Erythroblast (primary cell): ENCODE results near the gene SBDS.

Experiments used
- DNase-seq, 2 experiments: peaks; one replicate each; lab custom pipeline; 2025; lab: John Stamatoyannopoulos, UW
- GATA1 ChIP-seq: IDR thresholded peaks from 2 replicates; pipeline ENCODE4 v1.6.1; 2011; ENCODE audit warnings: low read depth, mild to moderate bottlenecking, control low read depth, low read length, moderate library complexity
- POLR2A ChIP-seq: IDR thresholded peaks from 2 replicates; pipeline ENCODE4 v1.6.1; 2011; ENCODE audit warnings: mild to moderate bottlenecking, low read length

Gene SBDS

DNA sequence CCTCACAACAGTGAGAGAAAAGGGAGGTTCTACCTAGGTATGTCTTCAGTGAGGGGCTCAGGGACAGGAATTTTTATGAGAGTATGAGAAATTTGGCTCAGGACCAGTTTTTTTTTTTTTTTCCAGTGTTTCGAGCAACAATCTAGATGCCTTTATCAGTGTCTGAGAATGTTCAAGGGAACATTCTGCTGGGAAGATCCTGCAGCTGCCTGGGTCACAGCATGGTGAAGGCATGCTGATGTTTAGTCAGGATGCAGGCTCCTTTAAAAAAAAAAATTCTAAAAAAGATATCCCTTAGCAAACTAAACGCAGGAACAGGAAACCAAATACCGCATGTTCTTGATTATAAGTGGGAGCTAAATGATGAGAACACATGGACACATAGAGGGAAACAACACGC, 31.0 kb downstream of the SBDS start:
- TF ChIP-seq POLR2A (no peak), GATA1 (no peak)
- no peak for DNase-seq

DNA sequence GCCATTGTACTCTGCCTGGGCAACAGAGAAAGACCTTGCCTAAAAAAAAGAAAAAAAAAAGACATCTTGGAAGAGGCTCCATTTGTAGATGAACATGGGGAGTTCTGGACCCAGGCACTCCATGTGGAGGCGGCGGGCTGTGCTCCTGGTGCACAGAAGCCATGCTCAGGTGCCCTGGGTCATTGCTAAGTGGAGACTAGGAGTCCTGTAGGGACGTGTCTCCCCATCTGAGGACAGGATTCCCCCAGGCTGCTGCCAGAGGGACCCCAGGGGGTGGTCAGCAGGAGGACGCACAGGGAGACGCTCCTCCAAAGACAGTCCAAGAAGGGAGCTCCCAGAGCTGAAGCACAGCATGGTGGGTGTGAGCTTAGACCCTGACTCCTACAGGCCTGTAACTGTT, 34.3 kb downstream of the SBDS start:
- TF ChIP-seq POLR2A (no peak), GATA1 (no peak)
- DNase-seq, result no peak

DNA sequence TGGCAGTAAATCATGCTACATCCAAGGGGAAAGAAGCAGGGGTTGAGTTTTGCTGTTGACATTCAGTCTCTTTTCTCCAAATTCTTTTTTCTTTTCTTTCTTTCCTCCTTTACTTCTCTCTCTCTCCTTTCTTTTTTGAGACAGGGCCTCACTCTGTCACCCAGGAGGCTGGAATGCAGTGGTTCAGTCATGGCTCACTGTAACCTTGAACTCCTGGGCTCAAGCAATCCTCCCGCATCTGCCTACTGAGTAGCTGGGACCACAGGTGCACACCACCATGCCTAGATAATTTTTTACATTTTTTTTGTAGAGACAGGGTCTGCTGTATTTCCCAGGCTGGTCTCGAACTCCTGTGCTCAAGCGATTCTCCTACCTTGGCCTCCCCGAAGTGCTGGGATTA, 35.2 kb downstream of the SBDS start:
- TF ChIP-seq POLR2A, result no peak
- no peak for TF ChIP-seq GATA1
- no peak for DNase-seq

DNA sequence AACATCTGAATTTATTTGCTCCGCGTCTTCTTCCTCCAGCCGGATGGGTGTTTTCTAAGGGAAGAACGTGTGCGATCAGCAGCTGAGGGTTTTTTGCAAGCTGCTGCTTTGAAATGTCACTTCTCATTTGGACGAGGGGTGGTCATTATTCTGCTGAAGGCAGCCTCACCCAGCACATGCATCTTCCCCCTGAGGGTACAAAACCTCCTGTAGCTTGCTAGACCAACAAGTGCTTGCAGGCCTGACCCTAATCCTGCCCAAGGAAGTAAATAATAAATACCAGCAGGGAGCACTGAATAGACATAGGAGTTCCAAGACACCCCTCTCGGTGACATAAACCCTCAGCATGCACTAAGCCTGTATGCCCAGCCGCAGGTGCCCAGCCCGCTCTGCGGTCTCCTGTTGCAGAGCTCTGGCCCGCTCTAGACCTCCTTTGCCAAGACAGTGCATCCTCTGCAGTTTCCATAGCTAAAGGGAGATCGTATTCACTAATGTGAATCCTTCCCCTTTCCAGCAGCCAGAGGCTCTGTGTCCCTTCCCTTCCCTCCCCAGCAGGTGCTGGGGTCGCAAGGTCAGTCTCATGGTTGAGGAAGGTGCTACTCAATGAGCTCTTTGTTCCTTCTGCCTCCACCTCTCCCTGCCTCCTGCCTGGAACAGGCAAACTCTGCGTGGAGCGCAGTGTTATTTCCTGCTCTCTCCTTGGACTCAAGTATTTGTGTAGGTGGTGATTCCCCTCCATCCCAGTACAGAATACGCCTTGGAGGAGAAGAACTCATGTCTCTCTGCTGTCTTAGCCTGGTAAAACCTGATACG, 36.6 kb downstream of the SBDS start:
- TF ChIP-seq POLR2A (no peak), GATA1 (no peak)
- DNase-seq, result no peak

DNA sequence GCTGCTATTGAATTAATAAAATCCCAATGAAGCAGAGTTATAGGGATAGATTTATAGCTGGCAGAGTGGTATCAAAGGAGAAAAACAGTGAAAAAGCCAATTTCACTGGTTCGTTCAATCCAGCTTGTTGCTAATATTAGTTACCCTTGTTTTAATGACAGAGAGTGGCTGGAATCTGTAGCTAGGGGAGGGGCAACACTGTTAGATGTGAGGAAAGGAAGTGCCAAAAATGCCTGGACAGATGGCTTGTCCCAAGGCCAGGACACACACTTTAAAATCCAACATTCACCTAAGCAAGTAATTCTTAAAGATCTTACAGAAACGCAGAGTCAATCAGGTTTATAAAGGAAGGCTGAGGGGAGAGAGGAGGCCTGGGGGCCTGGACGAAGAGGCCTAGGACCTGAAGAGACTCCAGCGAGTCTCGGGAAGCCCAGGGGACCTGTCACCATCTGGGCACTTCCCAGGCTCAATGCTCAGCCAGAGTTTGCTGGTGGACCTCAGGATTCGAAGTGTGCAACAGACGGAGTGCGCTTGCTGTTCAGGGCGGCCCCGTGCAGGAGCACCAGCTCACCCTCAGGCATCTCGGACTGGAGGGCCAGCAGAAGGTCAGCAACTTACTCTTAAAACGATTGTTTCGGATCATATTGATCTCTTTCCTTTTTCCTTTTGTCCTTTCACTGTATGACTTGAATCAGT, 37.6 kb downstream of the SBDS start:
- no peak for DNase-seq
- no peak for TF ChIP-seq POLR2A
- no peak for TF ChIP-seq GATA1

DNA sequence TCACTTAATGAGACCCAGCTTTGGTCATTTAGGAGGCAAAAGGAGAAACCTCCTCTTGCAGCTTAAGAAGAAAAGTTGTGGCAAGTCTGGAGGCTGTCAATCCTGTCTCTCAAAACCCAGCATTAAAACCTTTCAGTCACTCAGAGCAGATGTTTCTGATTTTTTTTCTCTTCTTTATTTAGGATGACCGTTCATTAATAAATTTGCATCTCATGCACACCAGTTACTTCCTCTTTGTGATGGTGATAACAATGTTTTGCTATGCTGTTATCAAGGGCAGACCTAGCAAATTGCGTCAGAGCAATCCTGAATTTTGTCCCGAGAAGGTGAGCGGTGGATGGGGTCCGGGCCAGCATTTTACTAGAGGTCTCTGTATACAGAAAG, 42.4 kb downstream of the SBDS start:
- TF ChIP-seq POLR2A (no peak), GATA1 (no peak)
- DNase-seq, result no peak

DNA sequence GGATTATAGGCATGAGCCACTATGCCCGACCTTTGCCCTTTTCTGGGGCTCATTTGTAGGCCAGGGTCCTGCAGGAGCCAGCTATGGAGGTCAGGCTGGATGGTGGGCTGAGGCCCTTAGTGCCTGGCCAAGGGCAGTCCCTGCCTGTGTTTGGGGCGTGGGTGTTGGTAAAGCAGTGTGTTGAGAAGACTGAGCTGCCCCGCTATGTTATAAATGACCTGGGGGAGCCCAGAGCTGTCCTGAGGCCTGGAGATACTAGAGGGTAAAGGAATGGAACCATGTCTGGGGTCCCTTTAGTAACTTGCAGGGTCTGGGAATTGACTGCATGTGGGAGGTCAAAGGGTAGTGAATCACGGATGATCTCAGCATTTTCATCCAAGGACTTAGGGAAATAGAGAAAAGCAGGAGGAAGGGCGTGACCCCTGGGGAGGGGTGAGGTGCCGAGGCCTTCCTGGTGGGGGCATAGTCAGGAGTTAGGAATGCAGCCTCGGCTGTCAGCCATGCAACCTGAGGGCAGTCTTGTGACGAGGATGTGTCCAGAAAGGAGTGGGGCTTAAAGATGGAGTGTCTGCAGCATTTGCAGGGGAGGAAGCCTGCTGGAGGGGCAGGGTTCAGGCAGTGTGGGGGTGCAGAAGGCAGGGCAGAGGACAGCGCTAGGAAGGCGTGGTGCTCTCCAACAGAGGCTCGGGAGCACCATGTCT, 42.9 kb downstream of the SBDS start:
- no peak for DNase-seq
- TF ChIP-seq GATA1, result no peak

DNA sequence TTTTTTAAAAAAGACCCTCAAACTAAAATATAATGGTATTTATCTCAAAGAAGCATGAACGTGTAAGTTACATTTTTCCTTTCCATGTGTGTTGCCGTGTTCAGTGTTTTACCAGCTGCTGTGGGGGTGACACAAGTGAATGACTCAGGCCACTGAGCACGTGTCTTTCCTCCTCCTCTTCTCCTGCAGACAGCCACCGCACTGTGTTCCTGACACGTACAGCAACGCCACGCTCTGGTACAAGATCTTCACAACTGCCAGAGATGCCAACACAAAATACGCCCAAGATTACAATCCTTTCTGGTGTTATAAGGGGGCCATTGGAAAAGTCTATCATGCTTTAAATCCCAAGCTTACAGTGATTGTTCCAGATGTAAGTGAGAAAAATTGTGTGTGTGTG, 44.6 kb downstream of the SBDS start:
- no peak for TF ChIP-seq GATA1
- TF ChIP-seq POLR2A, result no peak
- DNase-seq, result no peak

DNA sequence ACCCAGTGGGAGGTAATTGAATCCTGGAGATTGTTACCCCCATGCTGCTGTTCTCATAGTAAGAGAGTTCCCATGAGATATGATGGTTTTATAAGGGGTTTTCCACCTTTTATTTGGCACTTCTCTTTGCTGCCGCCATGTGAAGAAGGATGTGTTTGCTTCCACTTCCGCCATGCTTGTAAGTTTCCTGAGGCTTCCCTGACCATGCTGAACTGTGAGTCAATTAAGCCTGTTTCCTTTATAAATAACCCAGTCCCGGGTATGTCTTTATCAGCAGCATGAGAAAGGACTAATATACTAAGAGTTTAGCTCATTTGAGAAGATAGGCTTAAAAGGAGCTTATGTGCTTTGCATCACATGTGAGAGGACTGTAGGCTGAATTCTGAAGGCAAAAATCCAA, 45.1 kb downstream of the SBDS start:
- DNase-seq, result no peak
- no peak for TF ChIP-seq POLR2A
- TF ChIP-seq GATA1, result no peak

DNA sequence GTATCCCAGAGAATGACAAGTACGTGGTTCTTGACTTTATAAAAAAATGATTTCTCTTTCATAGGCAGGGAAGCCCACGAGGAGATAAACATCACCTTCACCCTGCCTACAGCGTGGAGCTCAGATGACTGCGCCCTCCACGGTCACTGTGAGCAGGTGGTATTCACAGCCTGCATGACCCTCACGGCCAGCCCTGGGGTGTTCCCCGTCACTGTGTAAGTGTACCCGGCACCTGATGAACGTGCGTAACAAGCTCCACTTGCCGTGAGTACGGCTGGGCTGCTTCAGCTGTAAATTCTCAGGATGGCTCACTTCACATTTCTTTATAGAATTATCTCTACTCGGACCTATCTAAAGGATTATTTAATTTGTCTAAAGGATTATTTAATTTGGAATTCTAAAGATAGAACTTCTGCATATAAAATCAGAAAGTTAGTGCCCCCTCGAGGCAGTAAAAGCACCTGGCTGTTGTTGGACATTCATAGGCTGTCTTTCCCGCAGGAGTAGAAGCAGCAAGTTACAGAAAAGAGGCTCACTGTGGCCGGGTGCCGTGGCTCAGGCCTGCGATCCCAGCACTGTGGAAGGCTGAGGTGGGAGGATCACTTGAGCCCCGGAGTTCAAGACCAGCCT, 46.8 kb downstream of the SBDS start:
- no peak for DNase-seq
- TF ChIP-seq GATA1, result no peak
- TF ChIP-seq POLR2A, result no peak

DNA sequence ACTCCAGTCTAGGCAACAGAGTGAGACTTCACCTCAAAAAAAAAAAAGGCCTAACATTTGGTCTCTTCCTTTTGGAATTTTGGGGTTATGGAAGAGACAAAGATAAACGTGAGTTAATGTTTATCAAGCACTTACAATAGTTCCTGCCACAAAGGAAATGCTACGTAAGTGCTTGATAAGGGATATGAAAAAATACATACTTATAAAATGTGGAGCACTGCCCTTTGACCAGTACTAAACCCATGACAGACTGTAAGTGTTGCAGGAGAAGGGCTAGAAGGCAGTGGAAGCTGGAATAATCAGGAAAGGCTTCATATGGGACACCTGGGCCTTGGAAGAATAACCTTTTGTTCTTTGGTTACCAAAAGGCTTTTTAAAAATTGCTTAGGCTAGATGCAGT, 48.8 kb downstream of the SBDS start:
- no peak for DNase-seq
- TF ChIP-seq GATA1, result no peak
- no peak for TF ChIP-seq POLR2A

DNA sequence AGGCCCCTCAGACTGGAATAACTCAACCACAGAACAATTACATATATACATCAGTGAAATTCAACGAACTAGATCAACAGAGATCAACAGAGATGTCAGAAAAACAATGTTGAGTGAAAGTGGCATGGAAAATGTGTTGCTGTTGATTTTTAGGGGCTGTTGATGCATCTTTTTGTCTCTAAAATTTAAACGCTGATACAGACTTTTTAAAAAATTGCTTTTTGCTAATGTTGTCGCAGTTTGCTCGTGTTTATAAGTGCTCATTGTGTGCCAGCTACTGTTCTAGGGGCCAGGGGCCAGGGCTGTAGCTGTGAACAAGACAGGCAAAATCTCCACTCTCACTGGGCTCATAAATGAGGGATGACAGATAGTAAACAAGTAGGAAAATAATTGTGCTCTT, 56.1 kb downstream of the SBDS start:
- no peak for DNase-seq
- no peak for TF ChIP-seq GATA1

DNA sequence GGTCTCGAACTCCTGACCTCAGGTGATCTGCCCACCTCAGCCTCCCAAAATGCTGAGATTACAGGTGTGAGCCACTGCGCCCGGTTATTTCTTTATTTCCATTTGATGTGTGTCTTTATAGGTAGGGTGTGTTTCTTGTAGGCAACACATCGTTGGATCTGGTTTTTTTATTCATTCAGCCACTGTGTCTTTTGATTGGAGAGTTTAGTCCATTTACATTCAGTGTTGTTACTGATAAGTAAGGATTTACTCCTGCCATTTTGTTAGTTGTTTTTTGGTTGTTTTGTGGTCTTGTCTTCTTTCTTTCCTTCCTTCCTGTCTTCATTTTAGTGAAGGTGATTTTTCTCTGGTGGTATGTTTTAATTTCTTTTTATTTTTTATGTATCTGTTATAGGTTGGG, 57.4 kb downstream of the SBDS start:
- no peak for TF ChIP-seq POLR2A

More for the DNA sequence above, 57.4 kb downstream of the SBDS start:
- DNase-seq, result no peak
